Activated CD8-positive, alpha-beta T cell treated with anti-CD3 and anti-CD28 coated beads for 36 hours (primary cell): ENCODE data around the gene EDC4. TPM values are rescaled to one million over a fixed set of nuclear protein-coding genes. Genes with fewer than 3 reads are reported as not detected.
"Not testable (repeated sequence)": the region's sequence is repeated elsewhere in the genome, so short reads cannot be mapped to it uniquely, and the experiment has no call there.

Source experiments
- ATAC-seq: fragments of 200-7000 bp; cut with Tn5 transposase; one replicate; pipeline ENCODE4 v1.10.0; 2021; ENCODE audit warnings: mild to moderate bottlenecking, moderate library complexity
- CTCF ChIA-PET: fragments of 350-600 bp; sonication (Branson Sonifier 250); formaldehyde crosslinking; loops from one replicate; lab custom pipeline; 2021; ENCODE audit warnings: antibody characterized with exemption; lab: Charles Lee
- POLR2A ChIA-PET: fragments of 350-600 bp; sonication (Branson Sonifier 250); formaldehyde crosslinking; loops from one replicate; lab custom pipeline; 2021; ENCODE audit warnings: antibody characterized with exemption; lab: Charles Lee
- DNase-seq: peaks from one replicate; pipeline ENCODE4 v3.0.0-alpha.2; 2020
- H3K27ac Mint-ChIP-seq: one replicate; pipeline ENCODE4 v1.8.0; 2021; ENCODE audit warnings: mild to moderate bottlenecking, mixed read lengths
- H3K27me3 Mint-ChIP-seq: one replicate; pipeline ENCODE4 v1.8.0; 2021; ENCODE audit warnings: mixed read lengths
- H3K36me3 Mint-ChIP-seq: one replicate; pipeline ENCODE4 v1.8.0; 2021; ENCODE audit warnings: low read depth, mixed read lengths
- H3K4me1 Mint-ChIP-seq: one replicate; pipeline ENCODE4 v1.8.0; 2021; ENCODE audit warnings: low read depth, mixed read lengths
- H3K4me3 Mint-ChIP-seq: one replicate; pipeline ENCODE4 v1.8.0; 2021; ENCODE audit warnings: mild to moderate bottlenecking, moderate library complexity, mixed read lengths
- H3K9me3 Mint-ChIP-seq: one replicate; pipeline ENCODE4 v1.8.0; 2021; ENCODE audit warnings: mixed read lengths
- intact Hi-C: fragments of 100-400 bp; cut with micrococcal nuclease; formaldehyde crosslinking; loops from one replicate; pipeline ENCODE4 v1.10.0; 2022
- total RNA-seq, 2 experiments: library from RNA; stranded (reverse); gene quantifications; one replicate each; pipeline ENCODE4 v1.2.3, GENCODE V29; 2021
- TF ChIP-seq, protein P1 (sequence below): fragments of 200-600 bp; IDR thresholded peaks from one replicate; pipeline ENCODE4 v1.8.0; 2022; ENCODE audit warnings: antibody characterized with exemption, mild to moderate bottlenecking

Gene EDC4
- total RNA-seq, 2 experiments from 2014 or later, result 78.7 to 90.9 TPM

GRCh38 chr16:67914758-67915495, 42.1 kb downstream of the EDC4 start:
- ATAC-seq (no peak), DNase-seq (no peak)
- H3K9me3 Mint-ChIP-seq, result no peaks in the 10 kb centered on the region
- POLR2A ChIA-PET, result interaction anchor here (1.2 to 1.4 kb wide), 2 partner anchors 10 to 306 kb away, joined by 3 to 6 read pairs; no protein-coding TSS in a partner anchor
- TF ChIP-seq, protein P1, sequence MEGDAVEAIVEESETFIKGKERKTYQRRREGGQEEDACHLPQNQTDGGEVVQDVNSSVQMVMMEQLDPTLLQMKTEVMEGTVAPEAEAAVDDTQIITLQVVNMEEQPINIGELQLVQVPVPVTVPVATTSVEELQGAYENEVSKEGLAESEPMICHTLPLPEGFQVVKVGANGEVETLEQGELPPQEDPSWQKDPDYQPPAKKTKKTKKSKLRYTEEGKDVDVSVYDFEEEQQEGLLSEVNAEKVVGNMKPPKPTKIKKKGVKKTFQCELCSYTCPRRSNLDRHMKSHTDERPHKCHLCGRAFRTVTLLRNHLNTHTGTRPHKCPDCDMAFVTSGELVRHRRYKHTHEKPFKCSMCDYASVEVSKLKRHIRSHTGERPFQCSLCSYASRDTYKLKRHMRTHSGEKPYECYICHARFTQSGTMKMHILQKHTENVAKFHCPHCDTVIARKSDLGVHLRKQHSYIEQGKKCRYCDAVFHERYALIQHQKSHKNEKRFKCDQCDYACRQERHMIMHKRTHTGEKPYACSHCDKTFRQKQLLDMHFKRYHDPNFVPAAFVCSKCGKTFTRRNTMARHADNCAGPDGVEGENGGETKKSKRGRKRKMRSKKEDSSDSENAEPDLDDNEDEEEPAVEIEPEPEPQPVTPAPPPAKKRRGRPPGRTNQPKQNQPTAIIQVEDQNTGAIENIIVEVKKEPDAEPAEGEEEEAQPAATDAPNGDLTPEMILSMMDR, result no peak
- no peaks in the 10 kb centered on the region for H3K27me3 Mint-ChIP-seq
- H3K4me3 Mint-ChIP-seq, result no peak overlapping the region
- H3K27ac Mint-ChIP-seq, result no peak overlapping the region
- peaks cover 26% of the 10 kb centered on the region for H3K4me1 Mint-ChIP-seq
- intact Hi-C loops, result no loop called here
- H3K36me3 Mint-ChIP-seq, result peaks cover 3% of the 10 kb centered on the region
- CTCF ChIA-PET, result interaction anchor here (0.9 to 2.9 kb wide), 5 partner anchors 27 to 98 kb away, joined by 3 to 11 read pairs (median 5); partner anchors contain the start of gene NRN1L

DNA sequence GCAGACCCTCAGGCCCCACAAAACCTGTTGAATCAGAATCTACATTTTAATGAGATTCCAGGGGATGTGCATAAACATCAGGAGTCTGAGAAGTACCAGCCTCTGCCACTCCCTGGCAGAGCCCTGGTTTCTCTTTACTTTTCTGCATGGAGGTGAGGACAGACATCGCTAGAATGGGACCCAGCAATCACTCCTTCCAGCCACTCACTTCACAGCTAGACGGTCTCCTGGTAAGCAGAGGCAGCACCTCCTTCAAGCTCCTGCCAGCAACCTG, 42.6 kb downstream of the EDC4 start:
- DNase-seq, H3K9me3 Mint-ChIP-seq, H3K27me3 Mint-ChIP-seq, H3K36me3 Mint-ChIP-seq, H3K27ac Mint-ChIP-seq, H3K4me3 Mint-ChIP-seq, intact Hi-C loops, ATAC-seq: not testable (repeated sequence)
- ChIA-PET CTCF (interaction anchor here (1.8 kb wide), 1 partner anchor 31 kb away, joined by 8 read pairs; no protein-coding TSS in a partner anchor), POLR2A (interaction anchor here (1.2 to 1.4 kb wide), 2 partner anchors 9 to 307 kb away, joined by 3 to 6 read pairs; no protein-coding TSS in a partner anchor)
- H3K4me1 Mint-ChIP-seq, result peaks cover 21% of the 10 kb centered on the region

DNA sequence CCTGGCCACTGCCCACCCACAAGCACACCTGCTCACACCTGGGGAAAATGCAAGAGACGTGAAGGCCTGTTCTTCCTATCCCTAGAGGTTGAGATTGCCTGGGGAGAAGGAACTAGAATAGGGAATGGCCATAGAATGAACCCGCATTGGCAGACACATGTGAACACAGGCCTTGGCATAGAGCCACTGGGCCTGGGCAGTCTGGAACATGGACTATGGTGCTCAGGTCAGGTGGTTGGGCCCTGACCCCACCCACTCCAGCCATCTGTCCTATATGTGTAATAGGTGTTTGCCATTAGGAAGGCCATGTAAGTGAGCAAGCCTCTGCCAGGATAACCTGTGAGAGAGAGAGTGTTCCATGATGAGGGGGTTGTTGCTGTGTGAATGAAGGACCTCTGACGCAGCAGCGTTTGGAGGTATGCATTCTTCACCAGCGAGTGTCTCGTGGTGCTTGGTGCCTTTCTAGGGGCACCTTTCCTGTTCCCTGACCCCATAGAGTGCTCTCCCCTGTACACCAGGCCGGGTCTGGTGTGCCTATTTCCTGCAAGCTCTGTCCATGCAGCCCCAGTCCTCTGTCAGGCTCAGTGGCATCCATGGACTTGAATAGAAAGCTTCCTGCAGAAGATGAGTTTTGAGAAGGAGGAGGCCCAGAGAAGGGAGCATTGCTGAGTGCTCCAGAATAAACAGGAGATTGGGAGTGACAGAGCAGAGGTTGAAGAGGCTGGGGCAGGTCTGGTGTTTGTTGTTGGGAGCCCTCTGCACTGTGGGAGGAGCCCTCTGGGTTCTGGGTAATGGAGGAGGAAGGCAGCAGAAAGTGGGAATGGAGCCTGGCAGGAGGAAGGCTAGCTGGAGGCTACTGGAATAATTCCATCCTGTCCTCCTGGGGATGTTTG, 43.2 kb downstream of the EDC4 start:
- Mint-ChIP-seq H3K36me3 (peaks cover 2% of the 10 kb centered on the region), H3K27ac (peak overlapping the region; percentile 25), H3K9me3 (no peaks in the 10 kb centered on the region), H3K4me3 (no peak overlapping the region), H3K4me1 (peaks cover 20% of the 10 kb centered on the region), H3K27me3 (no peaks in the 10 kb centered on the region)
- ChIA-PET POLR2A (interaction anchor here (1.2 to 1.4 kb wide), 2 partner anchors 9 to 307 kb away, joined by 3 to 6 read pairs; no protein-coding TSS in a partner anchor), CTCF (interaction anchor here (1.8 kb wide), 1 partner anchor 32 kb away, joined by 8 read pairs; no protein-coding TSS in a partner anchor)
- intact Hi-C loops, result no loop called here
- DNase-seq, result no peak
- ATAC-seq, result no peak
- TF ChIP-seq, protein P1, result no peak

GRCh38 chr16:67917140-67917851, 44.4 kb downstream of the EDC4 start:
- ATAC-seq, result peak; percentile 12
- intact Hi-C loops, result no loop called here
- peaks cover 28% of the 10 kb centered on the region for H3K4me1 Mint-ChIP-seq
- H3K36me3 Mint-ChIP-seq, result peaks cover 2% of the 10 kb centered on the region
- peak overlapping the region; percentile 82 for H3K27ac Mint-ChIP-seq
- no peak overlapping the region for H3K4me3 Mint-ChIP-seq
- POLR2A ChIA-PET, result interaction anchor here (1.2 to 1.5 kb wide), 2 partner anchors 18 to 76 kb away, joined by 3 to 6 read pairs; no protein-coding TSS in a partner anchor
- no peaks in the 10 kb centered on the region for H3K27me3 Mint-ChIP-seq
- CTCF ChIA-PET, result interaction anchor here (0.6 to 2.0 kb wide), 5 partner anchors 8 to 101 kb away, joined by 3 to 14 read pairs (median 8); no protein-coding TSS in a partner anchor
- no peak for DNase-seq
- H3K9me3 Mint-ChIP-seq, result no peaks in the 10 kb centered on the region
- TF ChIP-seq, protein P1, result no peak

DNA sequence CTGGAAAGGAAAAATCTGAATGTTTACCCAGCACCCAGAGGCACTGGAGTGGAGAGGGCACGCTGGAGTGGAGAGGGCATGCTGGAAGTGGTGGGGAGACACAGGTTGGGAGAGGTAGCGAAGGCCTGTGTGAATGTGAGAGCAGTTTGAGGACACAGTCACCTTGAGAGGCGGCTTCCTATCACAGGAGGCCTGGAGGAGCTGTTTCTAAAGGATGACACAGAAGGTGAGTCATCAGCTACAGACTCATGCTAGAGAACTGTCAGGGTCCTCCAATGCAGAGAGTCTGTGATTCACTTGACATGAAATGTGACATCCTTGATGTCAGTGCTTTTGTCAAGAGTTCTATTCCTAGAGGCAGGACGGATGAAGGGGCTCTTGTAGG, 45.0 kb downstream of the EDC4 start:
- DNase-seq, result peak; percentile 75
- no peaks in the 10 kb centered on the region for H3K9me3 Mint-ChIP-seq
- peak; percentile 100 for ATAC-seq
- CTCF ChIA-PET, result interaction anchor here (0.6 to 2.0 kb wide), 7 partner anchors 9 to 123 kb away, joined by 3 to 14 read pairs (median 3); no protein-coding TSS in a partner anchor
- peaks cover 2% of the 10 kb centered on the region for H3K36me3 Mint-ChIP-seq
- peak overlapping the region; percentile 82 for H3K27ac Mint-ChIP-seq
- no peaks in the 10 kb centered on the region for H3K27me3 Mint-ChIP-seq
- peaks cover 30% of the 10 kb centered on the region for H3K4me1 Mint-ChIP-seq
- POLR2A ChIA-PET, result interaction anchor here (1.2 to 1.5 kb wide), 2 partner anchors 18 to 77 kb away, joined by 3 to 6 read pairs; no protein-coding TSS in a partner anchor
- H3K4me3 Mint-ChIP-seq, result no peak overlapping the region
- TF ChIP-seq, protein P1, result no peak
- intact Hi-C loops, result no loop called here
